ENCODE results near the gene POC1A. TPM values are rescaled to one million over a fixed set of nuclear protein-coding genes. Genes with fewer than 3 reads are reported as not detected.

The POC1A gene
- total RNA-seq (ENCODE audit: low replicate concordance): 2.3 and 6.0 TPM in 2 replicates

GRCh38 chr3:52154135-52155094 is at the start of gene POC1A:
Gene POC1A, minus strand, starts transcription at chr3:52154423. Its CDS starts 51 bp downstream, at chr3:52154372.

GRCh38 chr3:52197842-52198625 is 43.8 kb upstream of the POC1A start, which contains the start of gene ALAS1:
Gene ALAS1, plus strand, starts transcription at chr3:52198160. Its CDS starts 1,082 bp downstream, at chr3:52199242.

DNA sequence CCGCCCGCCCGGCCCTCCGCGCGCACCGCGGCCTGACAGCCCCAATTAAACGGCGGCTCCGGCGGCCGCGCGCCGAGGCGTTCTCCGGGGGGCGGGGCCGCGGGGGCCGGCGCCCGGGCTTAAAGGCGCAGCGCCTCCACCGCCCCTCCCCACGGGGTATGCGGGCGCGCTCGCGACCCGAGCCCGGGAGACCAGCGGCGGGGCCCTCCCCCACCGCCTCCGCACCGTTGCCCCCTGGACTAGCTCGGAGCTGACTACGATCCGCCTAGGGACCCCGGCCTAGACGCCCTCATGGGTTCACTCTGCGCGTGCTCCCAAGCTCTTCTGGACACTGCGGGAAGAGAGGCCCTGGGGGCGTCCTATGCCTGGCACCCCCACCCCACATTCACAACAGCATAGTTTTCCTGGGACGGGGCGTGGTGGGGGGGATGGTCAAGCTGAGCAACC is 97.7 kb downstream of the POC1A start, which contains the start of gene DUSP7:
TSS of gene DUSP7 (minus strand) at position 51 of the 447 bp plus-strand sequence. CDS start 205 bp downstream, outside the sequence.

Other genes with a start within 250 kb of the POC1A start
- 24.2 and 38.8 TPM in 2 replicates for gene RRP9, start 212.5 kb downstream of the POC1A start, total RNA-seq (ENCODE audit: low replicate concordance)
- gene PARP3, start 212.1 kb downstream of the POC1A start, total RNA-seq (ENCODE audit: low replicate concordance): 14.6 and 26.6 TPM in 2 replicates
- under 0.01 TPM in 1 of 2 replicates, not detected in the other for gene GPR62, start 199.0 kb downstream of the POC1A start, total RNA-seq (ENCODE audit: low replicate concordance)
- gene PCBP4, start 187.0 kb downstream of the POC1A start, total RNA-seq (ENCODE audit: low replicate concordance): 27.3 and 54.3 TPM in 2 replicates
- gene ABHD14B, start 180.4 kb downstream of the POC1A start, total RNA-seq (ENCODE audit: low replicate concordance): 12.1 and 20.7 TPM in 2 replicates
- 8.3 and 13.1 TPM in 2 replicates for gene ABHD14A, start 179.4 kb downstream of the POC1A start, total RNA-seq (ENCODE audit: low replicate concordance)
- gene ACY1, start 170.9 kb downstream of the POC1A start, total RNA-seq (ENCODE audit: low replicate concordance): 57.4 and 59.1 TPM in 2 replicates
- gene RPL29, start 158.5 kb downstream of the POC1A start, total RNA-seq (ENCODE audit: low replicate concordance): 574 and 1,531 TPM in 2 replicates
- gene DUSP7, start 97.9 kb downstream of the POC1A start, total RNA-seq (ENCODE audit: low replicate concordance): 3.0 and 8.2 TPM in 2 replicates
- 15.8 and 34.0 TPM in 2 replicates for gene ALAS1, start 43.7 kb upstream of the POC1A start, total RNA-seq (ENCODE audit: low replicate concordance)
- under 0.01 TPM in 1 of 2 replicates, not detected in the other for gene TLR9, start 71.2 kb upstream of the POC1A start, total RNA-seq (ENCODE audit: low replicate concordance)
- gene TWF2, start 84.7 kb upstream of the POC1A start, total RNA-seq (ENCODE audit: low replicate concordance): 59.2 and 139 TPM in 2 replicates
- 13.2 and 26.1 TPM in 2 replicates for gene PPM1M, start 91.3 kb upstream of the POC1A start, total RNA-seq (ENCODE audit: low replicate concordance)
- gene WDR82, start 124.2 kb upstream of the POC1A start, total RNA-seq (ENCODE audit: low replicate concordance): 53.6 and 73.3 TPM in 2 replicates
- 6.4 and 12.0 TPM in 2 replicates for gene GLYCTK, start 133.4 kb upstream of the POC1A start, total RNA-seq (ENCODE audit: low replicate concordance)
- 1.7 and 8.3 TPM in 2 replicates for gene DNAH1, start 161.9 kb upstream of the POC1A start, total RNA-seq (ENCODE audit: low replicate concordance)